GM19351 (cell line): ENCODE data around the gene RENBP.

Experiments used
- ATAC-seq: cut with Tn5 transposase; IDR thresholded peaks from one replicate; pipeline ENCODE4 v1.9.1; 2021; ENCODE audit warnings: mild to moderate bottlenecking, moderate library complexity; ENCODE audit not compliant: unreplicated experiment

Gene RENBP

DNA sequence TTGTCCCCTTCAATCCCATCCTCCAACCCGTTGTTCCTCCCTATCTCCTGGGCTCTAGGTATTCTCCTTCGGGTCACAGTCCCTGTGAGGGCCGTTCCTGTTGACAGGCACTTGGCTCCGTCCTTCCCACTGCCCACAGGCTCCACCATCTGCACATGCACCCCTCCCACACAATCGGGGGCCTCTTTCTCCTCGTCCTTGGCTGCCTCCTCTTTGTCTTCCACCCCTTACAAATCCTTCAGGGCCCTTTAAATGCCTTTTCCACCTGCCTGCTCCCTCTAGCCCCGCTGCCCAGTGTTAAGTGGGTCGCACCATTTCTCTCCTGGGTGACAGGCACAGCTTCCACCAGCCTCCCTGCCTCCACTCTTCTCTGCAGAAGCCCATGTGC is 42.7 kb downstream of the RENBP start:
- ATAC-seq: no peak

DNA sequence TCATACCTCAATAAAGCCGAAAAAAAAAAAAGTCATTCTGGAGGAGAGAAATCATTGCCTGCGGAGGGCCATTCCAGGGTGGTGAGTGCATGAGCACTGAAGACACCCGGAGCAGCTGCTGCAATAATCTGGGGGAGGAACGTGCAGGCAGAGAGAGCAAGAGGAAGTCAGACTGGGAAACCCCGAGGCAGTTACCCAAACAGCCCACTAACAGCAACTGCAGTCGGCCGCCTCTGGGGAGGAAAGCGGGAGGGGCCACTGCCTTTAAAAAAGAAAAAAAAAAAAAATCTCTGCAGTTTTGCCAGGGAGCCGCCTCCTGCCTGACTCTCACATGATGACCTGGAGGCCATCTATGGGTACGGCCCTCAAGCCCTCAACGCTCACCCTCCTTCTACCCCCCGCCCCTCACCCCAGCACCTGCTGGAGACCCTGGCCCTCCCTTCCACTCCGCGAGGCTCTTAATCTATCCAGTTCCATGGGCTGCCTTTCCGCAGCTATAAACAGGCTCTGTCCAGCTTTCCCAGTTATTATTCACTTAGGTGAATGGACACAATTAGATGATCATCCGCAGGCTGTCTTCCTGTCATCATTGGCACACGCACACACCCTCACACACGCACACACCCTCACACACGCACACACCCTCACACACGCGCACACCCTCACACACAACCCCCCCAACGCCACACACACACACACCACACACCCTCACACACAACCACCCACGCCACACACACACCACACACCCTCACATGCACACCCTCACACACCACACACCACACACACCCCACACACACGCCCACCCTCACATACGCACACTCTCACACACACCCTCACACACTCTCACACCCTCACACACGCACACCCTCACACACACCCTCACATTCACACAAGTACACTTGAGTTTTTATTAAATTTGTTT is 43.4 kb downstream of the RENBP start:
- ATAC-seq: peak; percentile 79

DNA sequence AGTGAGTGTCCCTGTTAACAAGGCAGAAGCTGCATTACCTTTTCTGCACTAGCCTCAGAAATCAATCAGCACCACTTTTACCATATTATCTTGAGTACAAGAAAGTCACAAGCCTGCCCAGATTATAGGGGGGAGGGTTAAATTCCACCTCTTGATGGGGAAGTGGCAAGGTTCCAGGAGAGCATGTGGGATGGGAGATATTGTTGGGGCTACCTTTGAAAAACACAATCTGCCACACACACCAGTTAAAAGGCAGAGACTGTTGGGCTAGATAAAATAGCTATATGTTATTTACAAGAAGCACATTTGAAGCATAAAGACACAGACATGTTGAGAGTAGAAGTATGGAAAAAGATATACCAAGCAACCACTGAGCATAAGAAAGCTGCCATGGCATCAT is 46.5 kb downstream of the RENBP start:
- no peak for ATAC-seq

DNA sequence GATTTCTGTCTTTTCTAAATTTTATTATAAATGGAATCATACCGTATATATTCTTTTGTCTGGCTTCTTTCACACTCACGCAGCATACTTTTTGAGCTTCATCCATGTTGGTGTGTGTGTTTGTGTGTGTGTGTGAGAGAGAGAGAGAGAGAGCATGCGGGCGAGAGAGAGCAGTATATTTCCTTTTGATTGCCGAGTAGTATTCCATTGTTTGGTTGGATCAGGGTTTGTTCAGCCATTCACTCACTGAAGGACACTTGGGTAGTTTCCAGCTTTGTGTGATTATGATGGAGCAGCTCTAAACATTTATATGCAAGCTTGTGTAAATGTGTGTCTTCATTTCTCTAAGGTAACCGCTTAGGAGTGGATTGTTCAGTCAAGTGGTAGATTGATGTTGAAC is 55.3 kb downstream of the RENBP start:
- ATAC-seq: no peak

DNA sequence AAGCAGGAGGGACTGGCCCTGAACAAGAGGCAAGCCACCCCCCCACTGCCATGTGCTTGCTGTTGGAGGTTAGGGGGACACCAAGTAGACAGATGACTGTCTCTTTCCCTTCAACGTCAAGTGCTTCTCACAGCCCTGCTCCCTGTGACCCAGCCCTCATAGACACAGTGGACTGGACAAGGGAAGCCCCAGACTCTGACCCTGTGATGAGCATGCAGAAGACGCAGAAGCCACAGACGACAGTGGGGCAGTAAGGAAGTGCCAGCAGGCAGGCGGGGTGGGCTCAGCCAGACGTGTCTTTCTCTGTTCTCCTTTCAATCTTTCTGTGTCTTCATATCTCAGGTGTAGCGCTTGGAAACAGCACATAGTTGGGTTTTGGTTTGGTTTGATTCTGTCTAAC is 56.1 kb downstream of the RENBP start:
- no peak for ATAC-seq

DNA sequence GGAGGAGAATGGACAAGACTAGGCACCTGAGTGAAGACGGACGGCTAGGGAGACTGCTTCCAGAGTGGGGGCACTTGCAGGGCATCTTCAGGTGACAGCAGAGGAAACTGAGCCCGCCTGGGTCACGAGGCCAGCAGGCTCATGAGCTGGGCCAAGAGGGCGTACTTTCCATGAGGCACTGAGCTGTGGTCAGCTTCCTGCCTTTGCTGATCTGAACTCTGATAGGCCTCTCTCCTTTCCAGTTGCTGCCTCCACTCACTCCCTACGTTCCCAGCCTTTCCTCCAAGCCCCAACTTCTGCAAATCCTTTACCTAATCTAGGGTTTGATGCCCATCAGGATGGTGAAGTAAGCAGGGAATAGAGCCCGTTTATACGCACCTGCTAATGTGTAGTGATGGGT is 57.1 kb downstream of the RENBP start:
- no peak for ATAC-seq

DNA sequence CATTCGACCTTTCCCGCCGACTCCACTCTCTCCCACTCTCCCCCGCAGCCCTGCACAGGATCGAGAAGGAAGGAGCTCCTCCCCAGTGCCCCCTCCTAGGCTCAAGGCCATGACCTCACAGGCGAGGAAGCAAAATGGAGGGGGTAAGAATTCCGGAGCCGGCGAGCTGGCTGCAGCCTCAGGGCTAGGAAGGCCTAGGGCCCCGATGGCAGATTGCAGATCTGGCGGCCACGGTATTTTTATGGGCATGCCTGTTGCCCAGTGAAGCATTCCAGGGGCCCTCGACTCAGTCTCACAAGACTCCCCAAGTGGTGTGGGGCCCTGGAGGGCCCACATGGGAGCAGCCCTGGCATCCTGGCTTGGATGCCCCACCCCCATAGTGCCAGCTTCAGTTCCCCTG is 57.5 kb downstream of the RENBP start:
- ATAC-seq: no peak

DNA sequence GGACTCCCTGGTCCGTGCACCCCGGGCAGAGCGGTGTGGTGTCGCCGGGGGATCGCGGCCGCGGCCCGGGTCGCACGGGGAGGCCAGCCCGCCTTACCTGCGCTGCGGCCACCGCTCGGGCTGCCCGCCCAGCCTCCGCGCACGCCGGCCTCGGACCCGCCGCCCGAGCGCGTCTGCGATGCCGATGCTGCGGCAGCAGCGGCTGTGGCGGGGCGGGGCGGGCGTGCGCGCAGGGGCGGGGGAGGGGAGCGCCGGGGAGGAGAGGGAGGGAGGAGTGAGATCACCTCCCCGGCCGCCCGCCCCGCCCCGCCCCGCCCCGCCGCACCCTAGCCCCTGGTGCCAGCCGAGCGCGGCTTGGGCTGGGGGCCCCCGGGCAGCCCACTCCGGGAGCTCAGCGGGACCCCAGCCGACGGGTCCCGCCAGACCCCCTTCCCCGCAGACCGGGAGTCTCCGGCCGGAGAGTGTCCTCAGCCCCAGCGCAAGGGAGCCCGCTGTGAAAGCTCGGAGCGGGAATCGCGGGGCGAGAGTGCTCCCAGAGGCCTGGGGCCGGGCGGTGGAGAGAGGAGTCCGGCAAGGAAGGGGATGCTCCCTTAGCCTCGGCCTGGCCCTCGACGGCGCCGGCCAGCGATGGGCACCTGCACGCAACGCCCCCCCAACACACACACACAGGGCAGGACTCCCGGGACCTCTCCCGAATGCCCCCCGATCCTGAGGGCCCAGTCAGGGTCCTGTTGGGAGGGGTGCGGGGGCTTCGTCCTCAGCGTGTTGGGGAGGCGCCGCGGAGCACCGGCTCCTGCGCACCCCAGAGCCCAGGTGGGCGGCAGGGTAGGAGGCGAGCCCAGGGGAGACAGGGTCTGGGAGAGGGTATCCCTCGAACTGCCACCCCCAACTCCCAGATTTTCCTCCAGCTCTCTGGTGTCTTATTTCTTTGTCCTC is 58.2 kb downstream of the RENBP start, which contains the start of gene L1CAM:
TSS of gene L1CAM (minus strand) at position 206 of the 936 bp plus-strand sequence. CDS start 10,337 bp downstream, outside the sequence.
- ATAC-seq: no peak
